ENCODE data around the gene C1orf216. TPM values are rescaled to one million over a fixed set of nuclear protein-coding genes. Genes with fewer than 3 reads are reported as not detected.

Gene C1orf216
- polyA plus RNA-seq, 3 donors, result 2.6 to 13.9 (median 10.3) TPM

Other genes starting within 250 kb of the C1orf216 start
- gene KIAA0319L, start 161.5 kb downstream of the C1orf216 start, polyA plus RNA-seq, result 10 to 100 TPM; 16.9 to 29.0 (median 19.8) TPM
- 10 to 100 TPM in 2 of 3 donors, 1 to 10 TPM in 1; 5.3 to 11.6 (median 11.2) TPM for gene NCDN, start 161.1 kb downstream of the C1orf216 start, polyA plus RNA-seq
- 1 to 10 TPM in 1 of 3 donors, under 1 TPM in 2; 0.28 to 1.0 (median 0.34) TPM for gene TFAP2E, start 145.6 kb downstream of the C1orf216 start, polyA plus RNA-seq
- gene PSMB2, start 77.4 kb downstream of the C1orf216 start, polyA plus RNA-seq, result 10 to 100 TPM; 18.0 to 38.8 (median 37.1) TPM
- under 1 TPM; 0.12 to 0.45 (median 0.19) TPM for gene CLSPN, start 51.1 kb upstream of the C1orf216 start, polyA plus RNA-seq
- gene AGO4, start 89.1 kb upstream of the C1orf216 start, polyA plus RNA-seq, result 1 to 10 TPM; 6.4 to 9.2 (median 8.5) TPM
- gene AGO1, start 164.3 kb upstream of the C1orf216 start, polyA plus RNA-seq, result 1 to 10 TPM; 3.0 to 4.7 (median 4.1) TPM
- gene AGO3, start 212.2 kb upstream of the C1orf216 start, polyA plus RNA-seq, result 1 to 10 TPM; 2.5 to 7.6 (median 5.4) TPM

Data from adipose tissue (tissue), 3 donors.